Measurements from ENCODE around the gene PTTG1. TPM values are rescaled to one million over a fixed set of nuclear protein-coding genes. Genes with fewer than 3 reads are reported as not detected.

PTTG1 gene
- total RNA-seq, 4 donors from 2014 or later: 2.5 to 13.9 (median 6.1) TPM

DNA sequence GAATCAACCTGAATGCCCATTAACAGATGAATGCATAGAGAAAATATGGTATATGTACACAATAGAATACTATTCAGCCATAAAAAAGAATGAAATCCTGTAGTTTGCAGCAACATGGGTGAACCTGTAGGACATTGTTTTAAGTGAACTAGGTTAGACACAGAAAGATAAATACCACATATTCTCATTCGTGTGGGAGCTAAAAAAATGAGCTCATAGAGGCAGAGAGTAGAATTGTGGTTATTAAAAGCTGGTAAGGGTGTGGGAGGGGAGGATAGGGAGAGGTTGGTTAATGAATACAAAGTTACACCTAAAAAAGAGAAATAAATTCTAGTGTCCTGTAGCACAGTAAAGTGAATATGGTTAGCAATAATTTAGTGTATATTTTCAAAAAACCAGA is 23.5 kb downstream of the PTTG1 start:
- DNase-seq (ENCODE audit: low spot score): no peak
- TF ChIP-seq, protein P1, sequence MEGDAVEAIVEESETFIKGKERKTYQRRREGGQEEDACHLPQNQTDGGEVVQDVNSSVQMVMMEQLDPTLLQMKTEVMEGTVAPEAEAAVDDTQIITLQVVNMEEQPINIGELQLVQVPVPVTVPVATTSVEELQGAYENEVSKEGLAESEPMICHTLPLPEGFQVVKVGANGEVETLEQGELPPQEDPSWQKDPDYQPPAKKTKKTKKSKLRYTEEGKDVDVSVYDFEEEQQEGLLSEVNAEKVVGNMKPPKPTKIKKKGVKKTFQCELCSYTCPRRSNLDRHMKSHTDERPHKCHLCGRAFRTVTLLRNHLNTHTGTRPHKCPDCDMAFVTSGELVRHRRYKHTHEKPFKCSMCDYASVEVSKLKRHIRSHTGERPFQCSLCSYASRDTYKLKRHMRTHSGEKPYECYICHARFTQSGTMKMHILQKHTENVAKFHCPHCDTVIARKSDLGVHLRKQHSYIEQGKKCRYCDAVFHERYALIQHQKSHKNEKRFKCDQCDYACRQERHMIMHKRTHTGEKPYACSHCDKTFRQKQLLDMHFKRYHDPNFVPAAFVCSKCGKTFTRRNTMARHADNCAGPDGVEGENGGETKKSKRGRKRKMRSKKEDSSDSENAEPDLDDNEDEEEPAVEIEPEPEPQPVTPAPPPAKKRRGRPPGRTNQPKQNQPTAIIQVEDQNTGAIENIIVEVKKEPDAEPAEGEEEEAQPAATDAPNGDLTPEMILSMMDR (IDR thresholded peaks at IDR 0.05): no peak
- no peak for ATAC-seq (ENCODE audit: low FRiP score)

DNA sequence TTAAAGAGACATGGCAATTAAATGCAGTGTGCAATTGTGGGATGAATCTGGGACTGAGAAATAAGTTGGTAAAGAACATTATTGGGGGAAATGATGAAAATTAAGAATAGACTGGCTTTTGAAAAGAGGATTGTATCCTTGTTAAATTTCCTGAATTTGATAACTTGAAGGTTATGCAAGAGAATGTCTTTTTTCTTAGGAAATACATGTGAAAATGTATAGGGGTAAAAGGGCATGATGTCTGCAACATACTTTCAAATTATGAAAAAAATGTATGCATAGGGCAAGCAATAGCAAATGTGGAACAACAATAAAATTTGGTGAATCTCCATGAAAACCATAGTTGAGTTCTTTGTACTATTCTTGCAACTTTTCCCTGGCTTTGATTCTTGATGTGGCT is 24.1 kb downstream of the PTTG1 start:
- DNase-seq (ENCODE audit: low spot score) (no peak), ATAC-seq (ENCODE audit: low FRiP score) (no peak)
- TF ChIP-seq, protein P1 (IDR thresholded peaks at IDR 0.05): no peak

DNA sequence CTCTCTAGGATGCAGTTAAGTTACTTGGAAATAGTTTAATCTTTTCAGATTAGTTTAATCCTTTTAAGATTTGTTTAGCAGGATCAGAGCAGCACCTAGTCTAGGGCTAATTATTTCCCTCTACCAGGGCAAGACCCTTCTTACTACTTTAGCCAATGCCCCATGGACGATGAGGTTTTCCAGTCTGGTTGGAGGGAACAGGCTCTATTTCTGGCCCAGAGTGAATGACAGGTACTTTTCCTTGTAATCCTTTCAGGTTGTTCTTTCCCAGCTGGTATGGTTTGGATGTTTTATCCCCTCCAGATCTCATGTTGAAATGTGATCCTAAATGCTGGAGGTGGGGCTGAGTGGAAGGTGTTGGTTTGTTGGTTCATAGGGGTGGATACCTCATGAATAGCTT is 27.2 kb downstream of the PTTG1 start:
- TF ChIP-seq, protein P1 (IDR thresholded peaks at IDR 0.05): no peak
- DNase-seq (ENCODE audit: low spot score) (no peak), ATAC-seq (ENCODE audit: low FRiP score) (no peak)

DNA sequence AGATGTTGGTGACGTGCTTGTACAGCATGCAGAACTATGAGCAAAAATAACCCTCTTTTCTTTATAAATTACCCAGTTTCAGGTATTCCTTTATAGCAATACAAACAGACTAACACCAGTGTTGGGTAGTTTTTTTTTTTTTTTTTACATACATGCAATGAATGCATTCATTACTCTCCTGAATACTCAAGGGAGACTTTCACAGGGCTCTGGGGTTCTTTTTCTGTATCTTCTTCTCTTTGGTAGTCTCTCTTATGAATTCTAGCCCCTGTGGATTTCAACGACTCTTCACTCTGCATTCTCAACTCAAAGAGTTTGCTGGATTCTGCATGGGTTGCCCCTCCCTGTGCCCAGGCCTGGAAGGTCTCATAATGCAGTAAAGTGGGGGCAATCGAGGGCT is 27.8 kb downstream of the PTTG1 start:
- no peak for ATAC-seq (ENCODE audit: low FRiP score)
- DNase-seq (ENCODE audit: low spot score): no peak
- TF ChIP-seq, protein P1 (IDR thresholded peaks at IDR 0.05): no peak

DNA sequence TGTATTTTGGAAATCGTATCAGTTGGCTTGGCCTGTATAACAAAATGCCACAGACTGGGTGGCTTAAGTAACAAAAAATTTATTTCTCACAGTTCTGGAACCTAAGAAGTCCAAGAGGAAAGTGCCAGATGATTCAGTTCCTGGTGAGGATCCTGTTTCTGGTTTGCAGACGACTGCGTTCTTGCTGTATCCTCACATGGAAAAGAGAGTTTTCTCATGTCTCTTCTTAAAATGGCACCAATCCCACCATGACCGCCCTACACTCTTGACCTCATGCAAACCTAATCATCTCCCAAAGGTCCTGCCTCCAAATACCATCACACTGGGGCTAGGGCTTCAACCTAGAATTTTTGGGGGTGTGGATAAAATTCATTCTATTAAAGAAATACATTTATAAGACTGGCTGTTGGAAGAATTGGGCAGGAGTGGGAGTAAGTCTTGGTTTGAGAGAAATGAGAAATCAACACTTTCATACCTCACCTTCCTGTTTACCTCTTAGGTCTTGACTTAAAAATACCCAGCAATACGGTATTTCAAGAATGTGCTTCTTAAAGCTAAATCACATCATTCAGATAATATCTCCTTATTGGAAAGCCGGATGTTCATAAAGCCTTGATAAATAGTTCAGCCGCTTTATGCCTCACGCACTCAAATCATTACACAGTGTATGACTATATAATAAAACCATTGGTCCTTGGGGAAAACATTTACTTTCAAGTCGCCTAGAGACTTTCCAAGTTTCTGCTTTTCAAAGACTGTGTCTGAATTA is 28.7 kb downstream of the PTTG1 start:
- DNase-seq (ENCODE audit: low spot score) (no peak), ATAC-seq (ENCODE audit: low FRiP score) (no peak)
- TF ChIP-seq, protein P1 (IDR thresholded peaks at IDR 0.05): no peak

DNA sequence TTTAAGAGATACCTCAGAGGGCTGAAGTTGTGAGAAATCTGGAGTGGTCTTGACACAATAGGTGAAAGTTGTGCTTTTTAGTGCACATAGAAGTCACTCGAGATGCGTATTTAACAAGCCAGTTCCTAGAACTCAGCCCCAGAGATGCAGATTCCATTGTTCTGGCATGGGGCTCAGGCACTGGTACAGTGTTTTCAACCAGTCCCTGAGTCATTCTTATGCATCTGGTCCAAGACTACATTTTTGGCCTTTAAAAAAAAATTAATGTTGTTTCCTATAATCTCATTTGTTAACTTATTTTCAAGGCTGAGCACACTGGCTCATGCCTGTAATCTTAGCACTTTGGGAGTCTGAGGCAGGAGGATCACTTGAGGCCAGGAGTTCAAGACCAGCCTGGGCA is 29.6 kb downstream of the PTTG1 start:
- ATAC-seq (ENCODE audit: low FRiP score) (no peak), DNase-seq (ENCODE audit: low spot score) (no peak)

More for the DNA sequence above, 29.6 kb downstream of the PTTG1 start:
- TF ChIP-seq, protein P1 (IDR thresholded peaks at IDR 0.05): no peak

Measured in omental fat pad (tissue), 4 donors.